T-helper 1 cell (primary cell): Measurements from ENCODE around the gene NEB.
"Not testable (repeated sequence)": the region's sequence is repeated elsewhere in the genome, so short reads cannot be mapped to it uniquely, and the experiment has no call there.

Experiments
- DNase-seq, 5 donors: peaks; one replicate each; pipeline ENCODE4 v3.0.0-alpha.2; 2012 to 2020

The NEB gene

DNA sequence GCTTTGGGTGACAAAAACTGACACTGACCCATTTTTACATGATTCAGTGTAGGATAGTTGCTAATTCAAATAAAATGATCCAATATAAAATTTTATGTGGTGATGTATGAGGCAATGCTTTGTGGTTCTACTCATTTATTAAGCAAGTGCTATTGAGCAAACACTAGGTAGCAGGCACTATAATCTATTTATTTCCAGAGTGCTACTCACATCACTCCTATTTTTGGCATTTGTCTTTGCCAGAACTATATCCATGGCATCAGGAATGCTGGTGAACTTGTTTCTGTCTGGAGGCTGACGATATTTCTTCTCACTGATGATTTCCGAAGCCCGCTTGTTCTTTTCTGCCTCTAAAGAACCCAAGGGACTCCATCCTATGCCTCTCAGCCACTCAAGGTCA is 84.3 kb downstream of the NEB start:
- DNase-seq, result no peak

GRCh38 chr2:151649400-151649799 is 84.9 kb downstream of the NEB start:
- no peak for DNase-seq

DNA sequence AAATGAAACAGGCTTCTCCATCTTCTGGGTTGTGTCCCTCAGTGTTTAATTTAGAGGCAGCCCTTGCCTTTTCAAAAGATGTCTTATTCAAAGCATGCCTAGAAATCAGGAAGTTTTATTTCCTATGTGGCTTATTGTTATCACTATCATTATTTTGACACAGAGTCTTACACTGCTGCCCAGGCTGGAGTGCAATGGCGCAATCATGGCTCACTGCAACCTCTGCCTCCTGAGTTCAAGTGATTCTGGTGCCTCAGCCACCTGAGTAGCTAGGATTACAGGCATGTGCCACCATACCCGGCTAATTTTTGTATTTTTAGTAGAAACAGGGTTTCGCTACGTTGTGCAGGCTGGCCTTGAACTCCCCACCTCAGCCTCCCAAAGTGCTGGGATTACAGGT is 87.8 kb downstream of the NEB start:
- not testable (repeated sequence) for DNase-seq

DNA sequence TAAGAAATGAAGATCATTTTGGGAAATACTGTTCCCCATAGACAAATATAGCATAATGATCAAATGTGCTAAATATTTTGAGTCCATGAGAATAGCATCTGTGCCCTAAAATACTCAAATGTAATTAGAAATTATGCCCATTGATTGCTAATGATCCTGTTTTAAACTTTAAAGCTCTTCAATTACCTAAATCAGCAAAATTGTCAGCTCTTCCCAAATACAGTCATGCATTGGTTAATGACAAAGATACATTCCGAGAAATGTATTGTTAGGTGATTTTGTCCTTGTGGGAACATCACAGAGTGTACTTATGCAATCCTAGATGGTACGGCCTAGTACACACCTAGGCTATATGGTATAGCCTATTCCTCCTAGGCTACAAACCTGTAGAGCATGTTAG is 89.7 kb downstream of the NEB start:
- DNase-seq, result no peak

DNA sequence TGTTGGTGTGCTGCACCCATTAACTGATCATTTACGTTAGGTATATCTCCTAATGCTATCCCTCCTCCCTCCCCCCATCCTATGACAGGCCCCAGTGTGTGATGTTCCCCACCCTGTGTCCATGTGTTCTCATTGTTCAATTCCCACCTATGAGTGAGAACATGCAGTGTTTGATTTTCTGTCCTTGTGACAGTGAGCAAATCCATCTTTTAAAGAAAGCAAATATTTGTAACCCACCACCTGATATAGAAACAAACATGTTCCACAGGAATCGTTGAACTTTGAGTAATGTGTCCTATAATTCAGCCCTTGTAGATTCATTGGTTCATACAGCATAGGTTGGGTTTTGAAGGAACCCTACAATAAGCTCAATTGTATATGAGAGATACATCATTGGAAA is 92.4 kb downstream of the NEB start:
- not testable (repeated sequence) for DNase-seq

DNA sequence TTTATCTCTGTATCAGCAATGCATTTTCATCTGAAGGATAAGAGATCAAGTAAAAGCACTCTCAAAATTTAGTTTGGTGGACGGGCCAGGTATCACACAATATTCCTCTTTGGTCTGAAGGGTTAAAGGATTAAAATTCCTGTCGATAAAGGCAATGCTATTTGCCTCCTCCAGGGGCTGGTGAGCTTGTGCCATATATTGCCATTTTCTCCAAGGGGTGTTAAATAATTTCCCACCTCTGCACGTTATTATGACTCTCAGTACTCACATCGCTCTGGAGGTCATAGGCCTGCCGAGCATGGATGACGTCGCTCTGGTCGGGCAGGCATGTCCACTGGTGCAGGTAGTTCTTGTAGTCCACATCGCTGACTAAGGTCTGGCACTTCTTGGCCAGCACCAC is 94.2 kb downstream of the NEB start:
- DNase-seq, result no peak

- DNase-seq, result no peak
Observed at GRCh38 chr2:151638990-151639389, 95.3 kb downstream of the NEB start.

DNA sequence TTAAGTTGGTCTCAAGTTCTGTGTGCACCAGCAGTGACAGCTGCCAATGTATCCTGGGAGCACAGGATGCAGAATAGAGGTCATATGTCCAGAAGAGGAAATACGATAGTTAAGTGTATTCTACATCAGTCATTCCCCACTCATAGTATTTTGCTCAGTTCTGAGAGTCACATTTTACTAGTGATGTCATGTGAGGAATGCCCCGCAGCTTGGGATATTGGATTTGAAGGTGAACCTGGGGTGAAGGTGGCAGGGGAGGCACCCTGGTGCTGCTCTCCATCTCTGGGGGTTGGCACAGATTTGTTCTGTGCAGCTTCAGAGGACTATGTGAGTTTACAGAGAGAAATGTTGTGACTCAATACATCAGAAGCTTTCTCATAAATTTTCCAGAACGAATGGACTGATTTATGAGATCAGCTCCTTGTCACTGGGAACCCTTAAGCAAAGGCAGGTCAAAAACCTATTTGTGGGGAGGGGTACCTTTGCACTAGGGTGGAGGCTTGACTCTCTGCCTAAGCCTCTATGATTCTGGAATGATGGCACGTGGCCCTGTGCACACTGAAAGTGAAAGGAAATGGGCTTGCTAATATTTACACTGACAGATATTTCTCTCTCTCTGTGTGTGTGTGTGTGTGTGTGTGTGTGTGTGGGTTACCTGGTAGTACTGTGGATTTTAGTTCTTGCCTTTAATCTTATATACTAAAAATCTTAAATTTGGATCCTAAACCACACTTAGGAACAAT is 95.9 kb downstream of the NEB start:
- peak in 3 of 5 donors; percentile 5 to 49 (median 33) for DNase-seq

GRCh38 chr2:151637271-151637781 is 97.0 kb downstream of the NEB start:
- peak; percentile 15 to 88 (median 29) for DNase-seq

DNA sequence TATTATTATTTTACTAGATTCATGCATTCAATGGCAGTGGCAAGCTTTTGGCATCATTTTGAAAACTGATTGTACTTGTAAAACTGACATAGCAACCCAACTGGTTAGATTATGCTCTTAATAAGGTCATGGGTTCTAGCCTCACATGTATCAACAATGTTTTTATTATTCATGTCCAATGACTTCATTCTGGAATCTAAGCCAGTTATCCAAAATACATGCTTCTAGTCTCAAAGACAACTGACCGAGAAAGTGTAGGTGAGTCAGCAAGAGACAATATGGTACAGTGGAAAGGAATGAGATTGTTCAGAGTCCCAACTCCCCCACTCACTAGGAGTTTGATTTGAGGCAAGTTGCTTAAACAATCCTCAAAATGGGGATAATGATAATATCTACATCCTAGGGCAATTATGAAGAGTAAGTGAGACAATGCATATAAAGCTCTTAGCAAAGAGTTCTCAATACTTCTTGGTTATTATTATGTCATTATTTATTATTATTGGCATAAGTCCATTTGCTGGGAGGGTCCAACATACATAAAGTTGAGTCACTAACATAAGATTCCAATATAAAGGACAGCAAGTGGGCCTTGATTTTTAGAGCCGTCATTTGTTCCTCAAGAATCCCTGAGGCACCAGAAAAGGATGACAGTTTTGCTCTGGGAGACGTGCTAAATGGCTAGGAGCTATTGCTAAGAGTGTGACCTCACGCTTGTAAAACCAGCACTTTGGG is 99.4 kb downstream of the NEB start:
- no peak for DNase-seq

GRCh38 chr2:151632993-151633565 is 101.2 kb downstream of the NEB start:
- peak in 1 of 5 donors; percentile 17 for DNase-seq

GRCh38 chr2:151630372-151630771 is 103.9 kb downstream of the NEB start:
- DNase-seq, result no peak

DNA sequence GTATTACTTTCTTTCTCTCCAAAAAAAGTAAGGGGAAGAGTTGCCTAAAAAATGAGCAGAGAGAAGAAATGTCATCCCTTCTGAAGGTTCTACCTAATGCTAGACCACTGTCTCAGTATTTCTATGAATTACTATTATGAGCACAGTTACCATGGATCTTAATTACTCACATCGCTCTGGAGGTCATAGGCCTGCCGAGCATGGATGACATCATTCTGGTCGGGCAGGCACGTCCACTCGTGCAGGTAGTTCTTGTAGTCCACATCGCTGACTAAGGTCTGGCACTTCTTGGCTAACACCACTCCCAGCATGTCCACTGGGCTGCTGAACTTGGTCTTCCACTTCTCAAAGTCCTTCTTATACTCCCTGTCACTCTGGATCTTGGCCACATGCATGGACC is 106.9 kb downstream of the NEB start:
- DNase-seq, result no peak

- no peak for DNase-seq
Observed at GRCh38 chr2:151624271-151624670, 110.0 kb downstream of the NEB start.

GRCh38 chr2:151623631-151624030 is 110.6 kb downstream of the NEB start:
- no peak for DNase-seq

GRCh38 chr2:151620761-151621160 is 113.5 kb downstream of the NEB start:
- DNase-seq, result no peak

DNA sequence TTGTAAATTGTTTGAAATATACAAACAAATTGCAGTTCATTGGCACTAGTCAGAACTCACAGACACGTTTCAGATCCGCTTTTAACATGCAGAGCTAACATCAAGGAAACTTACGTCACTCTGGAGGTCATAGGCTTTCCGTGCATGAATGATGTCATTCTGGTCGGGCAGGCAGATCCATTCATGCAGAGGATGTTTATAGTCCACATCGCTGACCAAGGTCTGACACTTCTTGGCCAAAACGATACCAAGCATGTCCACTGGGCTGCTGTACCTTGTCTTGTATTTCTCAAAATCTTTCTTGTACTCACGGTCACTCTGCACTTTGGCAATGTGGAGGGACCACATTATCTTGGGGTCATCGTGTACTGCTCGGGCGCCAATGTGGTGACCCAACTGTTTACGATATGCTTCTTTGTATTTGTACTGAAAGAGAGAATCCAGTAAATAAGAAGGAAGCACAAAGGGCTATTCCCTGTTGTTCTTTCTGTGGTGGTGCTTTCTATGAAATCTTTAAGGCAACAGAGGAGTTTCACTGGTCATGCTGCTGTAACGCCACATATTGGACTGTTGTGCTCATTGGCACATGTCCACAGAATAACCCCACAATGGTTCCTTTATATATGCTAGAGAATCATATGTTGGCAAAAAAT is 114.8 kb downstream of the NEB start:
- DNase-seq, result no peak

- DNase-seq, result no peak
Observed at GRCh38 chr2:151616760-151617339, 117.4 kb downstream of the NEB start.

DNA sequence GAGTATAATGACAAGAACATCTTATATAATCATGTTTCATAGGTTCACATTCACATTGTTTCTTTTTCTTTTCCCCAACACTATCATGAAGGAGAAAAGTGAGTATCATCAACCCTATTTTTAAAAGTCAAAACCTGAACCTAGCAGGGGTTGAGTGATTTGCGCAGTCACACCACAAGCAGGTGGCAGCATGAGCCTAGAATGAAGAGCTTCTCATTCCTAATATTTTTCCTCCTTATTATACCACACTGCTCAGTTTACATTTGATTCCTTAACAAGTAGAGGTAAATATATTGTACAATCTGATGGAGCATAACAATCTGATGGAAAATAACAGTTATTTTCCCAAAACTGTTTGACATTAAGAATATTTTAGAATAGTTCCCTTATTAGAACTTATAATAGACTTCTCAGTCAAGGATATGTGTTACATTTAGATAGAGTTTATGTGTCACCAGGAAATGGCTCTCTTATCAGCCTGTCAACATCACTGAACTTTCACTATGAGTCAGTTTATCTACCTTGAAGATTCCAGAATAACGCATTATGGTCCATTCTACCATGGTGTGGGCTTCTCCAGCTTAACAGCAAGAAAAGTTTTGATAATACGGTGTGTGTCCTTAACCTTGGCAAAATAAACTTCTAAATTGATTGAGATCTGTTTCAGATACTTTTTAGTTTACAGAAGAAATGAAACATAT is 119.5 kb downstream of the NEB start:
- peak in 1 of 5 donors; percentile 66 for DNase-seq

GRCh38 chr2:151614159-151614558 is 120.1 kb downstream of the NEB start:
- DNase-seq, result no peak

DNA sequence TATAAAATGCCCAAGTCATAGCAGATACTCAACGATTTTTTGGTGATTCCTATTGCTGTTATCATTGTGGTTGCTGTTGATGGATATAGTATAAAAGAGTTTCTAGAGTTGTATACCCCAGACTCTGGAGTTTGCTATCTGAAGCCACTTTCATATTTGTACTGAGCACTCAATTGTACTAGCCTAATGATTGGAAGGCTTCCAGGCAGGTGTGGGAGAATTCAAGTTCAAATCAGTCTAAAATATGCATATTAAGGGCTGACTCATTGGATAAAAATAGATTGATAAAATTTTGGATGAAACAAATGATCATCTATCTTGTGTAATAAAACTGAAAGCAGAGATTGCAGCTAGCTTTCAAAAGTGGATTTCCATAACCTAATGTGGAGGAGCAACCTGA is 122.9 kb downstream of the NEB start:
- DNase-seq, result no peak

- no peak for DNase-seq
Observed at GRCh38 chr2:151610310-151610709, 124.0 kb downstream of the NEB start.
